ENCODE measurements around the gene ZNF778.
A peak's percentile ranks its signal among the peaks of the same experiment; 100 is the strongest.

ZNF778 gene

DNA sequence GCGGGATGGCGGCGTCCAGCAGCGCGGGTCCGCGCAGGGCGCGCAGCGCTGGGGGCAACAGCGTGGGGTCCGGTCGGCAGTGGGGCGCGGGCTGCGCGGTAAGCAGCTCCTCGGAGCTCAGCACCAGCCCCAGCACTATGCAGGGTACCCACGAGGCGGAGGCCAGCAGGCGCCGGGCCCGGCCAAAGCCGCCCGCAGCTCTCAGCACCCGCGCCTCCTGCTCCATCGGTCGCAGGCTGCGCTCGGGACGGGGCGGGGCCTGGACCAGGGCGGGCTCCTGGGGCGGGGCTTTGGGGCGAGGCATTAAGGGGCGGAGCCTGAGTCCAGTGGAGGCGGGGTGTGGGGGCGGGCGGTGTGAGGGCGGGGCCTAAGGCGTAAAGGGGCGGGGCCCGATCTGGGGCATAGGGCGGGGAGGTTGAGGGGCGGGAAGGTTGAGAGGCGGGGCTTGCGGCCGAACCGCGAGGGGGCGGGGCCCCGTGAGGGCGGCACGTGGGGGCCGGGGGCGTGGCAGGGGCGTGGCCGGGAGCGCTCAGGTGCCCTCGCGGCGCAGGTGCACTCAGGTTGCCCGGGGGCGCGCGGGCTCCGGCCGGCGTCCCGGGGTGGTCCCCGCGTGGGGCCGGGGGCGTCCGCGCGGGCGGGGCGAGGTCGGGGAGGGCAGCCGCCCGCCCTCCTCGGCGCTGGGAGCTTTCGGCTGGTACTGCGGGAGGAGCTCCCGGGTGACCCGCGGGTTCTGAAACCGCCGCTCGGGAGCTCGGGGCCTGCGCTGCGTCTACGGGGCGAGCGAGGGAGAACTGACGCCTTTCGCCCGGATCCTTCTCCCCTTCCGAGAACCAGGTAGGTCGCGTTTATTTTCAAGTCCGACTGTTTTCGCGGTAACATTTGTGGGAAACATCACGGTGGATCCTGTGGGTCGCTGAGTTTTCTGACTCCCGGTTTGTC lies 15.8 kb upstream of the ZNF778 start:
- DNase-seq (ENCODE audit: low read depth in 2 of 2) = peak; percentile 68 to 78
- TF ChIP-seq, protein P1, sequence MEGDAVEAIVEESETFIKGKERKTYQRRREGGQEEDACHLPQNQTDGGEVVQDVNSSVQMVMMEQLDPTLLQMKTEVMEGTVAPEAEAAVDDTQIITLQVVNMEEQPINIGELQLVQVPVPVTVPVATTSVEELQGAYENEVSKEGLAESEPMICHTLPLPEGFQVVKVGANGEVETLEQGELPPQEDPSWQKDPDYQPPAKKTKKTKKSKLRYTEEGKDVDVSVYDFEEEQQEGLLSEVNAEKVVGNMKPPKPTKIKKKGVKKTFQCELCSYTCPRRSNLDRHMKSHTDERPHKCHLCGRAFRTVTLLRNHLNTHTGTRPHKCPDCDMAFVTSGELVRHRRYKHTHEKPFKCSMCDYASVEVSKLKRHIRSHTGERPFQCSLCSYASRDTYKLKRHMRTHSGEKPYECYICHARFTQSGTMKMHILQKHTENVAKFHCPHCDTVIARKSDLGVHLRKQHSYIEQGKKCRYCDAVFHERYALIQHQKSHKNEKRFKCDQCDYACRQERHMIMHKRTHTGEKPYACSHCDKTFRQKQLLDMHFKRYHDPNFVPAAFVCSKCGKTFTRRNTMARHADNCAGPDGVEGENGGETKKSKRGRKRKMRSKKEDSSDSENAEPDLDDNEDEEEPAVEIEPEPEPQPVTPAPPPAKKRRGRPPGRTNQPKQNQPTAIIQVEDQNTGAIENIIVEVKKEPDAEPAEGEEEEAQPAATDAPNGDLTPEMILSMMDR (IDR thresholded peaks at IDR 0.05; ENCODE audit: low read depth, low read length) = no peak
- peak overlapping the region; percentile 1 to 34 for H3K4me3 ChIP-seq (replicated peaks in 1 of 2; ENCODE audit: low read depth in 2 of 2, low read length in 2 of 2)

- H3K4me3 ChIP-seq (replicated peaks in 1 of 2; ENCODE audit: low read depth in 2 of 2, low read length in 2 of 2) = no peak overlapping the region
- no peak for DNase-seq (ENCODE audit: low read depth in 2 of 2)
- TF ChIP-seq, protein P1 (IDR thresholded peaks at IDR 0.05; ENCODE audit: low read depth, low read length) = no peak
These were observed 14.9 kb upstream of the ZNF778 start for GRCh38 chr16:89202422-89203215.

GRCh38 chr16:89207993-89208392 lies 9.5 kb upstream of the ZNF778 start:
- TF ChIP-seq, protein P1 (IDR thresholded peaks at IDR 0.05; ENCODE audit: low read depth, low read length) = no peak
- DNase-seq (ENCODE audit: low read depth in 2 of 2) = no peak
- H3K4me3 ChIP-seq (replicated peaks in 1 of 2; ENCODE audit: low read depth in 2 of 2, low read length in 2 of 2) = no peak overlapping the region

- TF ChIP-seq, protein P1 (IDR thresholded peaks at IDR 0.05; ENCODE audit: low read depth, low read length) = no peak
- DNase-seq (ENCODE audit: low read depth in 2 of 2) = no peak
- no peak overlapping the region for H3K4me3 ChIP-seq (replicated peaks in 1 of 2; ENCODE audit: low read depth in 2 of 2, low read length in 2 of 2)
These were observed 7.9 kb upstream of the ZNF778 start for GRCh38 chr16:89209522-89210044.

GRCh38 chr16:89210165-89210903 lies 7.2 kb upstream of the ZNF778 start:
- DNase-seq (ENCODE audit: low read depth in 2 of 2) = no peak
- TF ChIP-seq, protein P1 (IDR thresholded peaks at IDR 0.05; ENCODE audit: low read depth, low read length) = no peak
- H3K4me3 ChIP-seq (replicated peaks in 1 of 2; ENCODE audit: low read depth in 2 of 2, low read length in 2 of 2) = no peak overlapping the region

- DNase-seq (ENCODE audit: low read depth in 2 of 2) = no peak
- TF ChIP-seq, protein P1 (IDR thresholded peaks at IDR 0.05; ENCODE audit: low read depth, low read length) = no peak
- H3K4me3 ChIP-seq (replicated peaks in 1 of 2; ENCODE audit: low read depth in 2 of 2, low read length in 2 of 2) = no peak overlapping the region
These were observed 6.5 kb upstream of the ZNF778 start for GRCh38 chr16:89210904-89211515.

Measured in cardiac fibroblast (primary cell).